Astrocyte (in vitro differentiated cells and primary cell): ENCODE results near the gene ZFYVE28. TPM values are rescaled to one million over a fixed set of nuclear protein-coding genes. Genes with fewer than 3 reads are reported as not detected.

Source experiments
- DNase-seq: peaks from one replicate; pipeline ENCODE4 v3.0.0-alpha.2; 2010; ENCODE audit warnings: low read depth
- FAIRE-seq: peaks from 2 replicates; lab custom pipeline; 2011; peaks lifted over from hg19 to GRCh38; lab: Jason Lieb, UNC
- H2AFZ ChIP-seq: 2 replicates; pipeline ENCODE4 v1.6.0; 2012; ENCODE audit warnings: low read depth, low read length, inconsistent platforms
- H3K27ac ChIP-seq: 2 replicates; pipeline ENCODE4 v1.5.1; 2011; ENCODE audit warnings: low read depth, low read length, inconsistent platforms
- H3K27me3 ChIP-seq: 2 replicates; pipeline ENCODE4 v1.6.0; 2011; ENCODE audit warnings: low read length, inconsistent platforms; ENCODE audit not compliant: insufficient read depth
- H3K36me3 ChIP-seq: 2 replicates; pipeline ENCODE4 v1.5.1; 2011; ENCODE audit warnings: low read length, inconsistent platforms; ENCODE audit not compliant: insufficient read depth
- H3K4me1 ChIP-seq: 2 replicates; pipeline ENCODE4 v1.5.1; 2011; ENCODE audit warnings: low read length, inconsistent platforms; ENCODE audit not compliant: insufficient read depth
- H3K4me2 ChIP-seq: 2 replicates; pipeline ENCODE4 v1.6.0; 2012; ENCODE audit warnings: low read length, inconsistent platforms
- H3K4me3 ChIP-seq: 2 replicates; pipeline ENCODE4 v1.5.1; 2011; ENCODE audit warnings: low read depth, mild to moderate bottlenecking, low read length, inconsistent platforms; ENCODE audit not compliant: insufficient read depth
- H3K79me2 ChIP-seq: 2 replicates; pipeline ENCODE4 v1.6.0; 2012; ENCODE audit warnings: mild to moderate bottlenecking, low read length, inconsistent platforms; ENCODE audit not compliant: insufficient read depth
- H3K9ac ChIP-seq: 2 replicates; pipeline ENCODE4 v1.6.0; 2012; ENCODE audit warnings: mild to moderate bottlenecking, low read length, inconsistent platforms
- H3K9me3 ChIP-seq: 2 replicates; pipeline ENCODE4 v1.5.1; 2012; ENCODE audit warnings: low read depth, mild to moderate bottlenecking, low read length, inconsistent platforms; ENCODE audit not compliant: insufficient read depth
- H4K20me1 ChIP-seq: 2 replicates; pipeline ENCODE4 v1.6.0; 2012; ENCODE audit warnings: low read length, inconsistent platforms; ENCODE audit not compliant: insufficient read depth
- H3K27ac Mint-ChIP-seq: one replicate; pipeline ENCODE4 v1.8.0; 2021; ENCODE audit warnings: mild to moderate bottlenecking, mixed read lengths; ENCODE audit not compliant: unreplicated experiment
- H3K27me3 Mint-ChIP-seq: one replicate; pipeline ENCODE4 v1.8.0; 2021; ENCODE audit warnings: low read depth, mixed read lengths; ENCODE audit not compliant: unreplicated experiment
- H3K36me3 Mint-ChIP-seq: one replicate; pipeline ENCODE4 v1.8.0; 2021; ENCODE audit warnings: low read depth, mixed read lengths; ENCODE audit not compliant: unreplicated experiment
- H3K4me1 Mint-ChIP-seq: one replicate; pipeline ENCODE4 v1.8.0; 2021; ENCODE audit warnings: low read depth, mixed read lengths; ENCODE audit not compliant: unreplicated experiment
- H3K4me3 Mint-ChIP-seq: one replicate; pipeline ENCODE4 v1.8.0; 2021; ENCODE audit warnings: mild to moderate bottlenecking, moderate library complexity, mixed read lengths; ENCODE audit not compliant: unreplicated experiment
- H3K9me3 Mint-ChIP-seq: one replicate; pipeline ENCODE4 v1.8.0; 2021; ENCODE audit warnings: mild to moderate bottlenecking, mixed read lengths; ENCODE audit not compliant: unreplicated experiment
- CTCF ChIP-seq: IDR thresholded peaks from 2 replicates; pipeline ENCODE4 v1.5.1; 2011; ENCODE audit warnings: low read depth, mild to moderate bottlenecking, inconsistent platforms, low read length, moderate library complexity; ENCODE audit not compliant: insufficient read depth
- EZH2 ChIP-seq: IDR thresholded peaks from 2 replicates; pipeline ENCODE4 v1.6.1; 2012; ENCODE audit warnings: mild to moderate bottlenecking, low read length, inconsistent platforms; ENCODE audit not compliant: insufficient read depth
- total RNA-seq: library from RNA; stranded (reverse); gene quantifications from 2 replicates; pipeline ENCODE4 v1.2.1, GENCODE V29; 2021

ZFYVE28 gene
- total RNA-seq, 1 donor from 2014 or later, result 0.68 TPM

DNA sequence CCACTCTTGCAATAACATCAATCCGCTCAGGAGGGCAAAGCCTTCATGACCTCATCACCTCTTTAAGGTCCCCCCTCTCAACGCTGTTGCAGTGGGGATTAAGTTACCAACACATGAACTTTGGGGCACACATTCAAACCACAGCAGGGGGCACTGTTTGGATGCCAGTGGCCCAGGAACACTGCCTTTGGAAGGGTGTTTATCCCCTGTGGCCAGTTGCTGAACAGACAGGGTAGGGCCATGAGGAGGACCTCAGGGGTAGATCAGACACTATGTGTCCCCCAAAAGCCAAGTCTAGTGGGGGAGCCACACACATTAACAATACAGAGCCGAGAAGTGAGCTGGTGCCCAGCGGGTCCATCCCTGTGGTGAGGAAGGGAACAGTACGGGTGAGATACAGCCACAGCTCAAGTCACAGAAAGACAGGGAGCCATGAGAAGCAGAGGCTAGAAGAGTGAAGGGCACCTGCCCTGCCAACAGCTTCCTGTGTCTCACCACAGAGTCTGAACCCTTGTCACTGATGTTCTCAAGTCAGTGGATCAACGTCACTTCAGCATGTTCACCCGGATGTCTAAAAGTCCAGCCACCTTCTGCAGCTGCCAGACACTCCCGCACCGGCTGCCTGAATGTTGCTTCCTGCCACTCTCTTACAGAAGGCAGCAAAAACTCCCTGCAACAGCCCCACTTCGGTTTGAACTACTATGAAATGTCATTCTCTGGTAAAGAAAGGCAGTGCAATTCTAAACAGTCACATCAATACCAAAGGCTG is 136.7 kb downstream of the ZFYVE28 start:
- DNase-seq (no peak), FAIRE-seq (no peak)
- Histone ChIP-seq H3K79me2 (no peaks in the 10 kb centered on the region), H2AFZ (no peak overlapping the region), H3K4me3 (no peak overlapping the region), H3K4me1 (peaks cover 11% of the 10 kb centered on the region), H3K27me3 (peaks cover 3% of the 10 kb centered on the region), H4K20me1 (no peaks in the 10 kb centered on the region), H3K36me3 (no peaks in the 10 kb centered on the region), H3K27ac (no peak overlapping the region), H3K9ac (no peak overlapping the region), H3K9me3 (no peaks in the 10 kb centered on the region), H3K4me2 (no peak overlapping the region)
- no peak overlapping the region for H3K27ac Mint-ChIP-seq
- no peak overlapping the region for H3K4me3 Mint-ChIP-seq
- H3K36me3 Mint-ChIP-seq, result no peaks in the 10 kb centered on the region
- H3K9me3 Mint-ChIP-seq, result no peaks in the 10 kb centered on the region
- peaks cover 5% of the 10 kb centered on the region for H3K4me1 Mint-ChIP-seq
- H3K27me3 Mint-ChIP-seq, result peaks cover 18% of the 10 kb centered on the region
- TF ChIP-seq EZH2 (no peak), CTCF (no peak)

DNA sequence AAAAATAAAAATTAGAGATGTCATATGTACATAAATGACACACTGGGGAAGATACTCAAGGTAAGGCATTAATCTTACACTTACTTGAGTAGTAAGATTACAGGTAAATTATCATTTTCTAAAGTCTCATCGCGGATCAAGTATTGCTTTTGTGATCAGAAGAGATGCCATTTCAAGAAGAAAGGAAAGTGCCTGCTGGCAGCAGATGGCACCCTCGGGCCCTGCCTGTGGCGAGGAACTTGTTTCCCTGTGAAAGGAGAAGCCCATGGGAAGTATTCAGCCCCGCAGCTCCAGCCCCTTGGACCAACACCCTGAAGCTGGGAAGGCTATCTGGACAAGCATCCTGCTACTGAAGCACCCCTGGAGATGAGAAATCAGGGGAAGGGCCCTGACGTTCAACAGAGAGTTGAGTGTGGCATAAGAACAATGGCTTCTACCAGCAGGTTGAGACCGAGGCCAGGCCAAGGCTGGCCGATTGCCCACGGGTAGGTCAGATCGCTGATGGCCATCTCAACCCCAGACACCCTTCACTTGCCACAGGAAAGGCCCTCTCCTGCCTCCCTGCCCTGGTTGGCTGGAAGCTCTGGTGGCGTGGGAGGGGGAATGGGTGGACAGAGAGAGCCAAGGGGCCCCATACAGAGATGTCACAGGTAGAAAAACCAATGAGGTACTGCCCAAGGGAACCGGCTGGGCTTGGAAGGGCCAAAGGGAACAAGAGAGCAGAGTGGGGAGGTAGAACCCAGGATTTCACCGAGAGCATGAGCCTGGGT is 137.7 kb downstream of the ZFYVE28 start:
- H3K9ac ChIP-seq, result no peak overlapping the region
- peaks cover 5% of the 10 kb centered on the region for H3K4me1 Mint-ChIP-seq
- H3K27me3 ChIP-seq, result peaks cover 3% of the 10 kb centered on the region
- H3K9me3 ChIP-seq, result no peaks in the 10 kb centered on the region
- no peak overlapping the region for H3K27ac Mint-ChIP-seq
- no peak for TF ChIP-seq CTCF
- no peak for TF ChIP-seq EZH2
- H4K20me1 ChIP-seq, result no peaks in the 10 kb centered on the region
- no peaks in the 10 kb centered on the region for H3K36me3 Mint-ChIP-seq
- H2AFZ ChIP-seq, result no peak overlapping the region
- peaks cover 8% of the 10 kb centered on the region for H3K4me1 ChIP-seq
- no peak overlapping the region for H3K27ac ChIP-seq
- H3K27me3 Mint-ChIP-seq, result peaks cover 23% of the 10 kb centered on the region
- no peaks in the 10 kb centered on the region for H3K9me3 Mint-ChIP-seq
- H3K79me2 ChIP-seq, result no peaks in the 10 kb centered on the region
- no peak overlapping the region for H3K4me3 ChIP-seq
- H3K4me2 ChIP-seq, result no peak overlapping the region
- no peak for DNase-seq
- no peak for FAIRE-seq
- H3K36me3 ChIP-seq, result no peaks in the 10 kb centered on the region
- no peak overlapping the region for H3K4me3 Mint-ChIP-seq
